Activated naive CD4-positive, alpha-beta T cell treated with anti-CD3 and anti-CD28 coated beads, Interleukin-2, amount 10 ng/mL, durations not matched to agents 7 days and 5 days (primary cell): Measurements from ENCODE around the gene ZNF569.
"Not testable (repeated sequence)": the region's sequence is repeated elsewhere in the genome, so short reads cannot be mapped to it uniquely, and the experiment has no call there.

ENCODE experiments used
- CTCF ChIA-PET: fragments of 350-600 bp; sonication (Branson Sonifier 250); formaldehyde crosslinking; loops from one replicate; lab custom pipeline; 2021; ENCODE audit warnings: antibody characterized with exemption; lab: Charles Lee
- DNase-seq: peaks from one replicate; pipeline ENCODE4 v3.0.0-alpha.2; 2020
- H3K27ac Mint-ChIP-seq: one replicate; pipeline ENCODE4 v1.8.0; 2021; ENCODE audit warnings: mild to moderate bottlenecking, moderate library complexity, mixed read lengths
- H3K27me3 Mint-ChIP-seq: one replicate; pipeline ENCODE4 v1.8.0; 2021; ENCODE audit warnings: mild to moderate bottlenecking, mixed read lengths
- H3K36me3 Mint-ChIP-seq: one replicate; pipeline ENCODE4 v1.8.0; 2021; ENCODE audit warnings: mixed read lengths
- H3K4me1 Mint-ChIP-seq: one replicate; pipeline ENCODE4 v1.8.0; 2021; ENCODE audit warnings: mixed read lengths
- H3K4me3 Mint-ChIP-seq: one replicate; pipeline ENCODE4 v1.8.0; 2021; ENCODE audit warnings: mild to moderate bottlenecking, moderate library complexity, mixed read lengths
- H3K9me3 Mint-ChIP-seq: one replicate; pipeline ENCODE4 v1.8.0; 2021; ENCODE audit warnings: mixed read lengths

ZNF569 gene

GRCh38 chr19:37466277-37466797, 907 bp downstream of the ZNF569 start:
- H3K27me3 Mint-ChIP-seq, result no peaks in the 10 kb centered on the region
- peaks cover 16% of the 10 kb centered on the region for H3K9me3 Mint-ChIP-seq
- H3K4me3 Mint-ChIP-seq, result peak overlapping the region; percentile 87
- H3K27ac Mint-ChIP-seq, result peak overlapping the region; percentile 96
- H3K36me3 Mint-ChIP-seq, result peaks cover 39% of the 10 kb centered on the region
- peaks cover 39% of the 10 kb centered on the region for H3K4me1 Mint-ChIP-seq
- no peak for DNase-seq
- CTCF ChIA-PET, result no interaction called here

- Mint-ChIP-seq H3K4me1 (no peaks in the 10 kb centered on the region), H3K4me3 (no peak overlapping the region), H3K36me3 (peaks cover 46% of the 10 kb centered on the region), H3K27ac (no peak overlapping the region), H3K9me3 (peaks cover 79% of the 10 kb centered on the region), H3K27me3 (no peaks in the 10 kb centered on the region)
- no peak for DNase-seq
- CTCF ChIA-PET, result no interaction called here
Measured at GRCh38 chr19:37452500-37453245, 14.6 kb downstream of the ZNF569 start.

- Mint-ChIP-seq H3K9me3 (peaks cover 69% of the 10 kb centered on the region), H3K27me3 (no peaks in the 10 kb centered on the region), H3K27ac (no peak overlapping the region), H3K4me3 (no peak overlapping the region), H3K4me1 (no peaks in the 10 kb centered on the region), H3K36me3 (peaks cover 49% of the 10 kb centered on the region)
- CTCF ChIA-PET, result no interaction called here
- no peak for DNase-seq
Measured at GRCh38 chr19:37413313-37414084, 53.7 kb downstream of the ZNF569 start.

GRCh38 chr19:37412700-37413099, 54.5 kb downstream of the ZNF569 start:
- no peaks in the 10 kb centered on the region for H3K4me1 Mint-ChIP-seq
- no peak overlapping the region for H3K4me3 Mint-ChIP-seq
- H3K36me3 Mint-ChIP-seq, result peaks cover 43% of the 10 kb centered on the region
- peaks cover 71% of the 10 kb centered on the region for H3K9me3 Mint-ChIP-seq
- no peaks in the 10 kb centered on the region for H3K27me3 Mint-ChIP-seq
- CTCF ChIA-PET, result no interaction called here
- no peak overlapping the region for H3K27ac Mint-ChIP-seq
- DNase-seq, result no peak

DNA sequence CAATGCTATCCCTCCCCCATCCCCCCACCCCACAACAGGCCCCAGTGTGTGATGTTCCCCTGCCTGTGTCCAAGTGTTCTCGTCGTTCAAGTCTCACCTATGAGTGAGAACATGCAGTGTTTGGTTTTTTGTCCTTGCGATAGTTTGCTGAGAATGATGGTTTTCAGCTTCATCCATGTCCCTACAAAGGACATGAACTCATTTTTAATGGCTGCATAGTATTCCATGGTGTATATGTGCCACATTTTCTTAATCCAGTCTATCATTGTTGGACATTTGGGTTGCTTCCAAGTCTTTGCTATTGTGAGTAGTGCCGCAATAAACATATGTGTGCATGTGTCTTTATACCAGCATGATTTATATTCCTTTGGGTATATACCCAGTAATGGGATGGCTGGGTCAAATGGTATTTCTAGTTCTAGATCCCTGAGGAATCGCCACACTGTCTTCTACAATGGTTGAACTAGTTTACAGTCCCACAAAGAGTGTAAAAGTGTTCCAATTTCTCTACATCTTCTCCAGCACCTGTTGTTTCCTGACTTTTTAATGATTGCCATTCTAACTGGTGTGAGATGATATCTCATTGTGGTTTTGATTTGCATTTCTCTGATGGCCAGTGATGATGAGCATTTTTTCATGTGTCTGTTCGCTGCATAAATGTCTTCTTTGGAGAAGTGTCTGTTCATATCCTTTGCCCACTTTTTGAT, 61.0 kb downstream of the ZNF569 start:
- H3K4me3 Mint-ChIP-seq, H3K27me3 Mint-ChIP-seq: not testable (repeated sequence)
- CTCF ChIA-PET, result interaction anchor here (0.7 kb wide), 1 partner anchor 27 kb away, joined by 5 read pairs; no protein-coding TSS in a partner anchor

DNA sequence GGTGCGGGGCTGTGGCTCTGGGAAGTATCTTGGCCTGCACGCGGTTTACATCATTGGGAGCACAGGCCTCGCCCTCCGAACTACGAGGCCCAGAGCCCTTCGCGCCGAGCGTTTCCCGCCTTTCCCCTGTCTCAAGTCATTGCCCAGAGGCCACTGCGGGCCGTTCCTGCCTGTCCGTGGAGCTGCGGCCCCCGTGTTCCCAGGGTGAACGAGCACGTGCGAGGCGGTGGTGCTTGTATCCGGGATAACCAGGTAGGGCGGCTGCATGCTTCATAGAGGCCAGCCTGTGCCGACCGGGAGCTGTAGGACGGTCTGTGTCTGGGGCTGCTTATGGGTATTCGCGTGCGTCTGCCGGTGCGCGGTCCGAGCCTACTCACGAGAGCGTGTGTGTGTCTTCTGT, 63.8 kb downstream of the ZNF569 start:
- Mint-ChIP-seq H3K27me3 (no peaks in the 10 kb centered on the region), H3K27ac (no peak overlapping the region), H3K4me3 (no peak overlapping the region), H3K36me3 (peaks cover 6% of the 10 kb centered on the region), H3K4me1 (no peaks in the 10 kb centered on the region), H3K9me3 (peaks cover 76% of the 10 kb centered on the region)
- DNase-seq, result no peak
- CTCF ChIA-PET, result no interaction called here

More for the DNA sequence above, 61.0 kb downstream of the ZNF569 start:
- not testable (repeated sequence) for DNase-seq, H3K27ac Mint-ChIP-seq, H3K4me1 Mint-ChIP-seq
- Mint-ChIP-seq H3K36me3 (peaks cover 13% of the 10 kb centered on the region), H3K9me3 (peaks cover 78% of the 10 kb centered on the region)

- H3K27ac Mint-ChIP-seq, result no peak overlapping the region
- DNase-seq, result no peak
- peaks cover 66% of the 10 kb centered on the region for H3K9me3 Mint-ChIP-seq
- no peaks in the 10 kb centered on the region for H3K4me1 Mint-ChIP-seq
- H3K4me3 Mint-ChIP-seq, result no peak overlapping the region
- no peaks in the 10 kb centered on the region for H3K27me3 Mint-ChIP-seq
- peaks cover 6% of the 10 kb centered on the region for H3K36me3 Mint-ChIP-seq
- CTCF ChIA-PET, result no interaction called here
Measured at GRCh38 chr19:37401078-37401477, 66.2 kb downstream of the ZNF569 start.

DNA sequence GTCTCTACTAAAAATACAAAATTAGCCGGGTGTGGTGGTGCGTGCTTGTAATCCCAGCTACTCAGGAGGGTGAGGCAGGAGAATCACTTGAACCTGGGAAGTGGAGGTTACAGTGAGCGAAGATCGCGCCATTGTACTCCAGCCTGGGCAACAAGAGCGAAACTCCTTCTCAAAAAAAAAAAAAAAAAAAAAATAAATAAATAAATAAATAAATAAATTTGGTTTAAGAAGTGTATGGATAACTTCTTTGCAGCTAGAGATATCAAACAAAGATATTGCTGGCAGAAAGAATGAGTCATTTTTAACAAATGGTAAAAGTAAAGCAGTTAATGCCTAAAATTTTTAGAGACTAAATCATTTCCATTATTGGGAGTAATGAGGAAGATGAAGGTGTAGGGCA, 75.8 kb downstream of the ZNF569 start:
- H3K9me3 Mint-ChIP-seq, result peaks cover 67% of the 10 kb centered on the region
- H3K4me3 Mint-ChIP-seq, H3K27me3 Mint-ChIP-seq, DNase-seq, CTCF ChIA-PET, H3K27ac Mint-ChIP-seq, H3K4me1 Mint-ChIP-seq: not testable (repeated sequence)
- peaks cover 32% of the 10 kb centered on the region for H3K36me3 Mint-ChIP-seq

GRCh38 chr19:37389234-37389633, 78.0 kb downstream of the ZNF569 start:
- CTCF ChIA-PET, result no interaction called here
- Mint-ChIP-seq H3K36me3 (peaks cover 50% of the 10 kb centered on the region), H3K4me3 (no peak overlapping the region), H3K27ac (no peak overlapping the region), H3K9me3 (peaks cover 70% of the 10 kb centered on the region), H3K27me3 (no peaks in the 10 kb centered on the region), H3K4me1 (no peaks in the 10 kb centered on the region)
- DNase-seq, result no peak

GRCh38 chr19:37370880-37371661, 96.2 kb downstream of the ZNF569 start, which contains the start of gene ZNF527:
Gene ZNF527, plus strand, starts transcription at chr19:37371099. Its CDS starts 3,100 bp downstream, at chr19:37374199.
- peak within 1 kb of the TSS; percentile 97 for H3K4me3 Mint-ChIP-seq
- H3K27ac Mint-ChIP-seq, result peak within 1 kb of the TSS; percentile 93
- H3K9me3 Mint-ChIP-seq, result peaks cover 19% of the 10 kb centered on the region
- peak; percentile 99 for DNase-seq
- H3K4me1 Mint-ChIP-seq, result peaks cover 22% of the 10 kb centered on the region
- no peaks in the 10 kb centered on the region for H3K27me3 Mint-ChIP-seq
- H3K36me3 Mint-ChIP-seq, result peaks cover 12% of the 10 kb centered on the region
- CTCF ChIA-PET, result no interaction called here

DNA sequence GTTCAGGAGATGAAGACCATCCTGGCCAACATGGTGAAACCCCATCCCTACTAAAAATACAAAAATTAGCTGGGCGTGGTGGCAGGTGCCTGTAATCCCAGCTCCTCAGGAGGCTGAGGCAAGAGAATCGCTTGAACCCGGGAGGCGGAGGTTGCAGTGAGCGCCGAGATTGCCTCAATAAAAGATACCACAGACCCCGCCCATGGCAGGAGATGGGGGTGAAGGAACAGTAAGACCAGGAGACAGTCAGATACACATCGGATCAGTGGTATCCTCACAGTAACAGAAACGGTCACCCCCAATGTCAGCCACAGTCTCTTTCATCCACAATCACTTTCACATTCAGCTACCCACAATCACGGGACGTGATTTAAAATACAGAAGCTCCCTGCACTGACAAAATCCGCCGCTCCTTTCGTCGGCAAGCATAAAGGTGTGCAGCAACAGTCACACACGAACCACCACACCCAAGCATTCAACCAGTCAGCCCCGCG, 96.8 kb downstream of the ZNF569 start:
- DNase-seq, H3K27me3 Mint-ChIP-seq, CTCF ChIA-PET: not testable (repeated sequence)
- peaks cover 24% of the 10 kb centered on the region for H3K9me3 Mint-ChIP-seq
- H3K4me1 Mint-ChIP-seq, result peaks cover 22% of the 10 kb centered on the region
- peak overlapping the region; percentile 93 for H3K27ac Mint-ChIP-seq
- peaks cover 15% of the 10 kb centered on the region for H3K36me3 Mint-ChIP-seq
- H3K4me3 Mint-ChIP-seq, result peak overlapping the region; percentile 97

DNA sequence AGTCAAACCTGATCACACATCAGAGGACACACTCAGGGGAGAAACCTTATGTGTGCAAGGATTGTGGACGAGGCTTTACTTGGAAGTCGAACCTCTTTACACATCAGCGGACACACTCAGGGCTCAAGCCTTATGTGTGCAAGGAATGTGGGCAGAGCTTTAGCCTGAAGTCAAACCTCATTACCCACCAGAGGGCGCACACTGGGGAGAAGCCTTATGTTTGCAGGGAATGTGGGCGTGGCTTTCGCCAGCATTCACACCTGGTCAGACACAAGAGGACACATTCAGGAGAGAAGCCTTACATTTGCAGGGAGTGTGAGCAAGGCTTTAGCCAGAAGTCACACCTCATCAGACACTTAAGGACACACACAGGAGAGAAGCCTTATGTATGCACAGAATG, 104.5 kb downstream of the ZNF569 start:
- CTCF ChIA-PET, result no interaction called here
- DNase-seq, result no peak
- H3K27ac Mint-ChIP-seq, result no peak overlapping the region
- H3K9me3 Mint-ChIP-seq, result peaks cover 52% of the 10 kb centered on the region
- peaks cover 61% of the 10 kb centered on the region for H3K36me3 Mint-ChIP-seq
- H3K4me1 Mint-ChIP-seq, result no peaks in the 10 kb centered on the region
- no peaks in the 10 kb centered on the region for H3K27me3 Mint-ChIP-seq
- H3K4me3 Mint-ChIP-seq, result no peak overlapping the region

DNA sequence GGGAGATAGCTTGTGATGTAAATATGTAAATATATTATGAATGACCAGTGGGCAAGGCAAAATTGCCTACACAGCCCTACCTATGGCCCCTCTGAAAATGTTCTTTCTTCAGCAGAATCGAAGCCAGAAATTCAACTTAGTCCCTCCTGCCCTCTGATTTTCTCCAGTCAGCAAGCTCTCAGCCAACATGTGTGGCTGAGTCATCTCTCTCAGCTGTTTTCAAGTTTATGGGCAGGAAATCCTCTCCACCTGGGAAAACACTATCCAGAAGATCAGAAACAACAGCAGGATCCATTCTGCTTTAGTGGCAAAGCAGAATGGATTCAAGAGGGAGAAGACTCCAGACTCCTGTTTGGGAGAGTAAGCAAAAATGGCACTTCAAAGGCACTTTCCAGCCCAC, 105.2 kb downstream of the ZNF569 start:
- CTCF ChIA-PET, result no interaction called here
- no peak overlapping the region for H3K4me3 Mint-ChIP-seq
- H3K36me3 Mint-ChIP-seq, result peaks cover 68% of the 10 kb centered on the region
- no peak for DNase-seq
- no peaks in the 10 kb centered on the region for H3K27me3 Mint-ChIP-seq
- peaks cover 59% of the 10 kb centered on the region for H3K9me3 Mint-ChIP-seq
- no peak overlapping the region for H3K27ac Mint-ChIP-seq
- H3K4me1 Mint-ChIP-seq, result no peaks in the 10 kb centered on the region
